NCI-H446 (cell line): ENCODE results near the gene CGB2.
"Not testable (repeated sequence)": the region's sequence is repeated elsewhere in the genome, so short reads cannot be mapped to it uniquely, and the experiment has no call there.

Experiments used
- DNase-seq, 2 experiments: peaks; one replicate each; lab custom pipeline; 2025; lab: John Stamatoyannopoulos, UW

CGB2 gene

GRCh38 chr19:49010453-49010852 lies 21.2 kb upstream of the CGB2 start:
- no peak for DNase-seq

GRCh38 chr19:49011194-49011593 lies 20.5 kb upstream of the CGB2 start:
- no peak for DNase-seq

- DNase-seq = no peak
These were observed 17.4 kb upstream of the CGB2 start for GRCh38 chr19:49014123-49014869.

GRCh38 chr19:49014870-49015255 lies 16.8 kb upstream of the CGB2 start:
- no peak for DNase-seq

- no peak for DNase-seq
These were observed 15.4 kb upstream of the CGB2 start for GRCh38 chr19:49016067-49016839.

DNA sequence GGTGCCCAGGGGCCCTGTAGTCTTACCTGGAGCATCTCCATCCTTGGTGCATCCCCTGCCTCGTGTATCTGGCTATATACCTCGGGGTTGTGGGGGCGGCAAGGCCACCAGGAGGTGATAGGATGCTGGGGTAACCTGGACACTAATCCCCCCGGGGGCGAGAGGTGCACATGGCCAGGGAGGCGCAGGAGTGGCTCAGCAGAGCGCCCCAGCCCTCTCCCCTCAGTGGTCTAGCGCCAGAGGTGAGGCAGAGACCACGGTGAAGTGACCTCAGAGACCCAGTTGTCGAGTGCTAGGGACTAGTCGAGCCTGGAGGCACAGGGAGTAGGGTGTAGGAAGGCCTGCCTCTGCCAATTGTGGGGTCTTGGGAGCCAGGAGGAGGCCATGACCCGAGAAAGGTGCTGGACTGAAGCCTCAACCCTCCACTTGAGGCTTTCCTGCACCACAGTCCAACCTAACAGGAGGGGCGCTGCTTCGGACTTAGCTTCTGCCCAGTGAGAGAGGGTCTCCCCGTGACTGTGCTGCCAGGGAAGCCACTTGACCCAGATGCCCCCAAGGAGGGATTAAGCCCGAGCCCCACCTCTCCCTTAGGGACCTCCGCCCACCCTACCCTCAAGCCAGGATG lies 14.5 kb upstream of the CGB2 start, which contains the start of gene LHB:
TSS of gene LHB (minus strand) at position 51 of the 625 bp plus-strand sequence. CDS start at position 41, 10 bp downstream.
- no peak for DNase-seq

DNA sequence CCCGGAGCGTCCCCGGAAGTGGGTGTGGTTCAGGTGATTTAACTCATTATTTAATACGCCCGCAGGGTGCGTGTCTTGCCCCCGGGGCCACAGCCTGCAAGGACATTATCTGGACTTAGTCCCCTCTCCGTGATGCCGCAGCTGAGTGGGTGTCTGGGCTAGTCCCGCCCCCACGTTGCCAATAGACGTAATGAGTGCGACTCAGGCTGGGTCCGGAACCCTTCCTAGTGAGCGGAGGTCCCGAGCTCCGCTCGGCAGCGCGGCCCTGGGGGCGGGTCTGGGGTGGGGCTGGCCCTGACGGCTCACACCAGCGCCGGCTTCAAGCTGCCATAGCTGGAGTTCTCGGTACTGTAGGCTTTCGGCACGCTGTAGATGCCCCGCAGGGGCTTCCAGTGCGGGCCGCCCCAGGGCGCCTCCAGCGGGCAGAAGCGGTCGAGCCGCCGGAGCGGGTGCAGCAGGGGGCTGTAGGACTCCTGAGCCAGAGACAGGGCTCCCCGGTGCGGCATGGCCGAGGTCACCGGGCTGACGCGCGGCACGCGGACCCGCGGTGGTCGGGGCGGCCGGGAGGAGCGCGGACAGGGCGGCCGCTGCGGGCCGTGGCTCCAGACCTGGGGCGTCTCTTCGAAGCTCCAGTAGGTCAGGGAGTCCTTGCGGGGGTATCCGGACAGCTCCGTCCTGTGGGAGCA lies 13.9 kb upstream of the CGB2 start:
- peak in 1 of 2 experiments; percentile 25 for DNase-seq

DNA sequence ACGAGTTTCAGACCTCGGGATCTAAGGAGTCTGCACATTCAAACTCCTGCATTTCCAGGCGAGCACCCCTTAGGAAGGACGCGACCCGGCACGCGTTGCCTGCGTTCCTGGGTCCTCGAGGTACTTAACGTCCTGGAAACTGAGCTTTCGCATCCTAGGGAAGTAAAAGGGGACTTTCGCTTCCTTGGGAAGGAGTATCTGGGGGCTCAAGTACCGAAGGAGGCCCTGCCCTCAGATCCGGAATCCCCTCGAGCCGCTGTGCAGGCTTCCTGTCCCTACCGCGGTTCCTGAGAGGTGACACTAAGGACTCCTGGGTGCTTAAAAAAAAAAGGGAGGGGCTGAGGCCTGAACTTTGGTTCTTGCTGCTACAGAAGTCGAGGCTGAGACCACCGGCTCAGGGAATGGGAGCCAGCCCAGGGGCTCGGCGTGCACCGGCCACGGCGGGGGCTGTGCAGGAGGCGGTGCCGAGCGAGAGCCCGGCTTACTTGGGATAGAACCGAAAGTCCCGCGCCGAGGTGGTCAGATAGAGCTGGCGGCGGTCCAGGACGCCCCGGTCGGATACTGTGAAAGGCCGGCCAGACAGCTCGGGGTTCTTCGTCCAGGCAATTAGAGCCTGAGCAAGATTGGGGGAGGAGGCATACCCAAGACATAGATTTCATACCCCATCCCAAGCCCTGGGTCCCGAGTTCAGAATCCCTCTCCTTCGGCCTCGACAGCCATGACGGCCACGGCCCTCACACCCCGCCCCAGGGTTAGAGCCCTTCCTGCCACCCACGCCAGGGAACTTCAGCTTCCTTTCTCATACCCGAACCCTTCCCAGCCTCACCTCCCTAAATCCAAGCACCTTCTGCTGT lies 13.1 kb upstream of the CGB2 start:
- DNase-seq = not testable (repeated sequence)

- peak in 1 of 2 experiments; percentile 61 for DNase-seq
These were observed 12.3 kb upstream of the CGB2 start for GRCh38 chr19:49019242-49019932.

DNA sequence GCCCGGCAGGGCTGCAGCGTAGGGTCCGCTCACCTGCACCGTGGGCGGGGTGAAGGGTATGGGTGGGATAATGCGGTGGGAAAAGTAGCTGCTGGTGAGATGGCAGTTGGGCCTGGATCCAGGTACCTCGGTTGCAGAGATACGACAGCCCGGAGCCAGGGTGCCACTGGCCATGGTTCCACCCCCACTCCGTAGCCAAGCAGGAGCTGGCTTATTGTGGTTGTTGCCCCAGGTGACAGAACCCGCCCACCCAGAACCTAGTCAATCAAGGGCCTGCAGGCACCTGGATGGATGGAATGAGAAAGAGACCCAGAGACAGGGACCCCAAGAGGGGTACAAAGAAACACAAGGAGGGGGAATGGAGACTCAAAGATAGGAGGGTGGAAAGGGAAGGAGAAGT lies 11.3 kb upstream of the CGB2 start:
- no peak for DNase-seq

GRCh38 chr19:49020931-49021895 lies 10.5 kb upstream of the CGB2 start:
- DNase-seq = no peak

DNA sequence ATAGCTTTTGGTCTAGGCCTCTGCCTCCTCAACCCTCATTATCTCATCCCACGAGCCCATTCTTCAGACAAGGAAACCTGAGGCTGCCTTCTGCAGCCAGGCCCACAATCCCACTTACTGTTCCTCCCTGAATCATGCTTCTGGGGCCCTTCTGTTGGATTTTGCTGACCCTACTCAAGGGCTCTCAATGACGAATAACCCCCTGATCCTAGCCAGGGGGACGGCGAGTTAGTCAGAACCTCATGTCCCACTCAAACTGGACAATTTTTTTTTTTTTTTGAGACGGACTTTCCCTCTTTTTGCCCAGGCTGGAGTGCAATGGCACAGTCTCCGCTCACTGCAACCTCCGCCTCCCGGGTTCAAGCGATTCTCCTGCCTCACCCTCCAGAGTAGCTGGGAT lies 9.6 kb upstream of the CGB2 start:
- no peak for DNase-seq

DNA sequence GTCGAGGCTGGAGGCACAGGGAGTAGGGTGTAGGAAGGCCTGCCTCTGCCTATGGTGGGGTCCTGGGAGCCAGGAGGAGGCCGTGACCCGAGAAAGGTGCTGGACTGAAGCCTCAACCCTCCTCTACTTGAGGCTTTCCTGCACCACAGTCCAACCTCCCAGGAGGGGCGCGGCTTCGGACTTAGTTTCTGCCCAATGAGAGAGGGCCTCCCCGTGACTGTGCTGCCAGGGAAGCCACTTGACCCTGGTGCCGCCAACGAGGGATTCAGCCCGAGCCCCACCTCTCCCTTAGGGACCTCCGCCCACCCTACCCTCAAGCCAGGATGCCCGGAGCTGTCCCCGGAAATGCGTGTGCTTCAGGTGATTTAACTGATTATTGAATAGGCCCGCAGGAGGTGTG lies 7.5 kb upstream of the CGB2 start, which contains the start of gene CGB3:
TSS of gene CGB3 (minus strand) at position 101 of the 400 bp plus-strand sequence. CDS start 362 bp downstream, outside the sequence.
- not testable (repeated sequence) for DNase-seq

- not testable (repeated sequence) for DNase-seq
These were observed 6.6 kb upstream of the CGB2 start for GRCh38 chr19:49025088-49025487.

- not testable (repeated sequence) for DNase-seq
These were observed 6.1 kb upstream of the CGB2 start for GRCh38 chr19:49025599-49025998.

DNA sequence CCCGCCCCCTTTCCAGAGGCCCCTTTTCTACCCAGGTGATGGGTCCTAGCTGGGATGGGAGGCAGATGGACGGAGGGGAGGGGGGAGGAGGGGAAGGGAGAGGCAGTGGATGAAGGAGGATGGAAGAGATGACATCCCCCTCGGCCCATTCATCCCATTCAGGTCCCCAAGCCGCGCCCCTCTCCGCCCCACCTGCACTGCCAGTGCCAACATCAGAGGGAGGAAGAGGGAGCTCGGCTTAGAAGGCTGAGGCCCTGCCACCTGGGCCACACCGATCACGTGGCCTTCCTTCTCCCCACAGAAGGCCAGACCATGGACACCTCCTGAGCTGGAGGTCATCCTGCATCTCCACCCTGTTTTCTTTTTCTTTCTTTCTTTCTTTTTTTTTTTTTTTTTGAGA lies 3.0 kb upstream of the CGB2 start:
- DNase-seq = not testable (repeated sequence)

DNA sequence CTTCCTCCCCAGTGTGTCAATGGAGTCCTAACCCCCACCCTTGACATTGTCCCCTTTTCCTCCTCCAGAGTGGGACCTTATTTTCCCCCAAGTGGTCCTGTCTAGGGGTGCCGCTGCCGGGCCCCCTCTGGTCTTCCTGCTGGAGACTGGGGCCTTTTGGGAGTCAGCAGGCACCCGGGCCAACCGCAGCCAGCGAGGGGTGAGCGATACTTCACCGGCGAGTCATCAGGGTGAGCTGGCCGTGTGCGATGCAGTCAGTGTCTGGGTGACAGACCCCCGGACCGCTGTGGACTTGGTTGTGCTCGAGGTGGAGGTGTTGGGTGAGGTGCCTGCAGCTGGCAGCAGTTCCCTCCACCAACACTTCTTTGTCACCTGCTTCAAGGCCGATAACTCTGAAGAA lies 1.9 kb upstream of the CGB2 start:
- DNase-seq = not testable (repeated sequence)

- not testable (repeated sequence) for DNase-seq
These were observed 1.4 kb upstream of the CGB2 start for GRCh38 chr19:49030323-49030722.

- peak in 1 of 2 experiments; percentile 40 for DNase-seq
These were observed 5.1 kb downstream of the CGB2 start, which contains the start of gene CGB1 for GRCh38 chr19:49036815-49037214. TSS of gene CGB1 (minus strand) at chr19:49036895. CDS start at chr19:49036711, 184 bp downstream.
